Brain microvascular endothelial cell (primary cell): ENCODE measurements around the gene PARL.

ENCODE experiments used
- DNase-seq: peaks from one replicate; pipeline ENCODE4 v3.0.0-alpha.2; 2020
- H3K27ac ChIP-seq: fragments of 250-450 bp; sonication (Bioruptor Pico); 2 replicates; pipeline ENCODE4 v1.5.1; 2020; ENCODE audit warnings: mild to moderate bottlenecking, moderate library complexity
- H3K27me3 ChIP-seq: fragments of 250-450 bp; sonication (Bioruptor Pico); replicated peaks from 2 replicates; pipeline ENCODE4 v1.5.1; 2020; ENCODE audit warnings: mild to moderate bottlenecking
- H3K36me3 ChIP-seq: fragments of 250-450 bp; sonication (Bioruptor Pico); replicated peaks from 2 replicates; pipeline ENCODE4 v1.5.1; 2020; ENCODE audit warnings: mild to moderate bottlenecking
- H3K4me3 ChIP-seq: 2 replicates; pipeline ENCODE4 v1.5.1; 2011; ENCODE audit warnings: low read depth, mild to moderate bottlenecking, control low read depth, low read length, moderate library complexity
- CTCF ChIP-seq: IDR thresholded peaks from 2 replicates; pipeline ENCODE4 v1.5.1; 2011; ENCODE audit warnings: low read depth, mild to moderate bottlenecking, moderate library complexity, low read length, control low read depth, inconsistent platforms; ENCODE audit errors: missing control alignments
- in situ Hi-C: cut with HindIII; loops from 2 replicates; pipeline ENCODE4 v1.10.0; 2017; ENCODE audit warnings: low sequenced_read_pairs, low pct_ligation_motif_present

Gene PARL

DNA sequence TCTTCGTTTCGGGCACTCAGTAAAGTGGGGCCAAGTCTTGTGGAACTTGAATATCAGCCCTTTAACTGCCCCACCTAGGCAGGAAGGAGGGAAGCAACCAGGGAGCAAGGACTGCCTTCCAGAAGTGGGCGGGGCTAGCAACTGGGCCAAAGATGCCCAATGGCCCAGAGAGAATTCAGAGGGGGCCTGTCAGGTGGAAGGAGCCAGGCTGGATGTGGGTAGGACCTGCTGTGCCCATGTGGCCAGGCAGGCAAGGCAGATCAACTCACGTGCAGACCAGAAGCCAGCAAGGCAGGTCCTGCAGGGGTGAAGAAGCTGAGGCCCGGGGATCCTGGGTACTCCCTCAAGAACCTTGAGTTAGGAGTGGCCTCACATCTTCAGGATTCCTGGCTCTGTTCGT, 64.8 kb downstream of the PARL start:
- H3K36me3 ChIP-seq, result no peaks in the 10 kb centered on the region
- in situ Hi-C loops, result no loop called here
- no peak for TF ChIP-seq CTCF
- no peak overlapping the region for H3K27ac ChIP-seq
- H3K27me3 ChIP-seq, result no peaks in the 10 kb centered on the region
- H3K4me3 ChIP-seq, result no peak overlapping the region
- DNase-seq, result no peak

DNA sequence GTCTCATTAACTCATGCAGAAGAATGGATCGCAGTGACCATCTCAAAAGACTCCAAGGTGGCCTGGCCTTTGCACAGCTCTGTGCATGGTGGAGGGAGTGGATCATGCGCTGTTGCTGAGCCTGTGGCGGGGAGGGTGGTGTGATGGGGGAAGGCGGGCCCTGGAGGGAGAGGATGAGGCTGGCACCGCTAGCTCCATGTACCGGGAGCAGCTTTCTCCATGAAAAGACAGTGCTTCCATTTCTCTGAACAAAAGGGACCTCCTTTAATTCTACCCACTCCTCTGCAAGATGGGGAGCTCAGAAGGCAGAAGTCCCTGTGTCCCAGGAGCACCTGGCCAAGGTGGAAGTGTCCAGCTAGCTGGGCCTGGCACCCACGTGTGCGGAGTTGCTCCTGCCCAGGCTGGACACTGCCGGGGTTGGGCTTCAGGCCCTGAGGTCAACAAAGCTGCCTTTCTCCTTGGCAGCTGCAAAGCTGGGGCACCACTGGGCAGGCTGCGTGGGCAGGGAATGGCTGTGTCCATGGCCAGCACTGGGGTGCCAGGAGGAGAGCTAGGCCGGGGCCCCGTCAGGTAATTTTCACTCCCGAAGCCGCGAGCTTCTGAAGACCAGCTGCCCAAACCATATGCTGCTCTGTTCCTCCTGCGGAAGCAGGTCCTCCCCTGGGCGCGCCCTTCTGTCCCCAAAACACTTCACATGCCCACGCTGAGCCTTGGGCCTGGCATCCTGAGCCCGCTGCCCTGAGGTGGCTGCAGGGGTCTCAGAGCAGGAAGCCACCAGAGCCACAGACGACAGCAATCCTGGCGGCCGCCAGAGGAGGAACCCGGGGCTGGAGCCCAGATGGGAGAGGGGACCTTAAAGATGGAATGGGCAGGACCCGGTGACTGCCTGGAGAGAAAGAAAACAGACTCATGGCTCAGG, 65.7 kb downstream of the PARL start:
- no peak for TF ChIP-seq CTCF
- H3K4me3 ChIP-seq, result no peak overlapping the region
- H3K36me3 ChIP-seq, result no peaks in the 10 kb centered on the region
- no peak for DNase-seq
- H3K27ac ChIP-seq, result no peak overlapping the region
- in situ Hi-C loops, result no loop called here
- H3K27me3 ChIP-seq, result no peaks in the 10 kb centered on the region

DNA sequence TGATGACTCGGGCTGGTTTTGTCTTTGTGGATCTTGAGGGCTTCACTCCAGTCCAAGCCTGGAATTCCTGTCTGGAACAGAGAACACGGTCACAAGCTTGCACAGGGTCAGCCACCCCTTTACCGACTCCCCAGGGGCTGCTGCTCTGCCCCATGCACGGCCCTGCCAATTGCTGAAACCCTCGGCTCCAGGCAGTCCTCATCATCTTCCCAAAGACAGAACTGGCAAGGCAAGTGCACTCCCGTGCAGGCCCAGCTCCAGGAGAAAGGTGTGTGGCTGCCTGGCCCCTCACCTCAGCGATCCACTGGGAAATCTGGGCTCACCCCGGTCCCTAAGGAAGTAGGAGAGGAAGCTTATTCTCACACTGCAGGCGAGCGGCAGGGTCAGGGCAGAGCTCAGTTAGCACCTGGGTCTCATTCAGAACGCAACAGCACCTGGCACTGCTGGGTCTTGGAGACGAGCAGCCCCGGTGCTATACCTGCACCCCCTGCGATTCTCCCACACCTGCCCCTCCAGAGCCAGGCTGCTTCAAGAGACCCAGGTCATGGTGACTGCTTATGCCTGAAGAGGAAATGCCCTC, 66.5 kb downstream of the PARL start:
- DNase-seq, result no peak
- H3K4me3 ChIP-seq, result no peak overlapping the region
- H3K27ac ChIP-seq, result no peak overlapping the region
- H3K27me3 ChIP-seq, result no peaks in the 10 kb centered on the region
- TF ChIP-seq CTCF, result no peak
- in situ Hi-C loops, result no loop called here
- no peaks in the 10 kb centered on the region for H3K36me3 ChIP-seq

- no peaks in the 10 kb centered on the region for H3K36me3 ChIP-seq
- in situ Hi-C loops, result no loop called here
- DNase-seq, result no peak
- no peak for TF ChIP-seq CTCF
- no peaks in the 10 kb centered on the region for H3K27me3 ChIP-seq
- H3K4me3 ChIP-seq, result no peak overlapping the region
- H3K27ac ChIP-seq, result no peak overlapping the region
Observed at GRCh38 chr3:183817639-183818038, 67.0 kb downstream of the PARL start.

- in situ Hi-C loops, result no loop called here
- H3K27ac ChIP-seq, result no peak overlapping the region
- no peaks in the 10 kb centered on the region for H3K27me3 ChIP-seq
- no peak for TF ChIP-seq CTCF
- DNase-seq, result no peak
- H3K4me3 ChIP-seq, result no peak overlapping the region
- peaks cover 3% of the 10 kb centered on the region for H3K36me3 ChIP-seq
Observed at GRCh38 chr3:183816681-183817510, 67.8 kb downstream of the PARL start.
